Posterior cingulate gyrus (tissue), 11 donors: ENCODE results near the gene PRR18.

Experiments used
- DNase-seq, 10 donors: peaks; one replicate each; pipeline versions ENCODE4 v3.0.0 to v3.0.0-alpha.2; 2020 to 2021; ENCODE audit warnings: mixed read lengths in 3 of 10
- intact Hi-C: fragments of 100-400 bp; cut with DNase I; formaldehyde crosslinking; loops from one replicate; pipeline ENCODE4 v1.15.1; 2023

The PRR18 gene

DNA sequence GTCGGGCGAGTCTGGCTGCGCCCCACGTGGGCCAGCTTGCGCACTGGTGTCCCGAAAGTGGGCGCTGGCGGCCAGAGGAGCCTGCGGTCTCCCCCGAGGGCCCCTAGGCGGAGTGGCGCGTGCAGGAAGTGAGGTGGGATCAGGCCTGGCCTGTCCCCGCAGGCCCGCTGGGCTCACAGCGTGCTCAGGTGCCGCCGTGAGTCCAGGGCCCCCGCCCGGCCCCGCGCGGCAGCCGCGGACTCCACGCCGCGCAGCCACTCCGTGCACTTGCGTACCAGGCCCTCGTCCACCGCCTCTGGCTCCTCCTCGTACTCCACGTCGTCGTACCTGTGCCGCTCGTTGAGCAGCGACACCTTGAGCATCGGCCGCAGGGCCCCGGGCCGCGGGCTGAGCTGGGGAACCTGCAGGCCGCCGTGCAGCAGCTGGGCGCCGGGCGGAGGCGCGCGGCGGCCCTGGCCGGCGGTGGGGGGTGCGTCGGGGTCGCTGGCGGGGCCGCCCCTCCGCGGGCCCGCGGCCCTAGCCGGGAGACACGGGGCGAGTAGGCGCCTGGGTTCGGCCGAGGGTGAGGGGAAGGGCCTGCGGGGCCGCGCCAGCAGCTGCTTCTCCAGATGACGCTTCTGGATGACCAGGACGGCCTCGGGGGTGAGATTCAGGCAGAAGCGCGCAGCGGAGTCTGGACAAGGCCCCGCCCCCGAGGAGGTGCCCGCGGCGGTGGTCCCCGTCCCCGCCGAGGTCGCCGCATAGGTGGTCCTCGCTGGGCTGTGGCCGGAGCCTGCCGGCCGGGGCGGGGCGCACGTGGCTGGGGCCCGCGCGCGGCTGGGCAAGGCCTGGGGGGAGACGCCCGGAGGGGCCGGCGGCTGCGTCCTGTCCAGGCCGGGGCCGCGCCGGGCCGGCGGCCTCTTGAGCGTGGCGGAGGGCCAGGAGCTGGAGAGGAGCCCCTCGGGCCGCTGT is 835 bp downstream of the PRR18 start:
- peak in 5 of 10 donors; percentile 28 to 93 (median 72) for DNase-seq

DNA sequence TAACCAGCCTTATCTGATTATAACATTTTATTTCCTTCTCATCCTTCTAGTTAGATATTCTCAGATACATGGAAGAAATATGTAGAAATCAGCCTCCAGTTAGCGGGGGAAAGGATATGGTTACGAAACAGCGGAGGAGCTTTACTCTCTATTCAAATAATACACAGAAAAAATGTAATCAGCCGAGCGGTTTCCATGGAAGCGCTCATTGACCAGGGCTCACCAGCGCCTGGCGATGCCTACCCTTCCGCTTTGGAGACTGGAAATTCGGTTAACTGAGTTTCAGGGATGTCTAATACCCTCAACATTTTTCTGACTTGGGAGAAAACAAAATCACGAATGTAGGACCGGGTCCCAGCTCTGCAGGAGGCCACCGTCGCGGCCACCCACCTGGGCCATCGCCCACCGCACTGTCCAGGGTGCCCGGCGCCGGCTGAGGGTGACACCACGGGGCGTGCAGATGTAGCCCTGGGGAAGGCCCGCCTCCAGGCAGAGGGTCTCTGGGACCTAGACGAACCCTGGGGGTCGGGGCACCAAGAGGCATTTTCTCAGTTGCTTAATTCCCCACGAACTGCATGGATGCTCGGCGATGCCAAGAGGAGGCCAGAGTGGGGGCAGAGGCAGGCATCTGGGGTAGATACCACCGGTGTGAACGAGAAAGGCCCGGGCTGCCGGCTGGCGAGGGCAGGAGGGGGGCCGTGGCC is 1.7 kb downstream of the PRR18 start:
- intact Hi-C loops: no loop called here
- DNase-seq: peak in 2 of 10 donors; percentile 77 to 79

More for the DNA sequence above, 835 bp downstream of the PRR18 start:
- intact Hi-C loops: loop anchor here (2.0 kb wide), 3 partner anchors 31 to 93 kb away; partner anchors contain the start of gene MPC1

DNA sequence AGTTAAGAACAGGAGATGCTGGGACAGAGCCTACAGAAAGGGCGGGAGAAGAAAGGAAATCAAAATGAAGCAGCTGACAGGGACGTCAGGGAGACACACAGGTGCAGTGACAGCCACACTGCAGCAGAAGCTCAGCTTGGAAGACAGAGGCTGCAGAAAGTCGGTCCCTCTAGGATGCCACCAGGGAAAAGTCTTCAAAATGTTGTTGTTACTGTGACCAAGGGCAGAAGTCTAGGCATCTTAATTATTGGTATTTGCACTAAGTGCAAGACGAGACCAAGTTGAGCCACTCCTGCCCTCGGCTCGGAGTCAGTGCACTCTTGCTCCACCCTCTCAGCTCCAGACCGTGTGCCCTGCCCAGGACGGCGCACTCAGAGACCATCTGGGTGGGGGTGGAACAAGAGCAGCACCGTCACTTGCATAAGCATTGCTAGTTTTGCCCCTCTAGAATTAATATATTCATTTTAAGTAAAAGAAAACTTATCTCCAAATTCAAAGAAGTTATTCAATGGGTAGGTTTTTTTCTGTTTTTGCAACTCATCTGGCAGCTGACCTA is 2.6 kb downstream of the PRR18 start:
- DNase-seq: peak in 6 of 10 donors; percentile 33 to 86 (median 70)
- intact Hi-C loops: no loop called here

DNA sequence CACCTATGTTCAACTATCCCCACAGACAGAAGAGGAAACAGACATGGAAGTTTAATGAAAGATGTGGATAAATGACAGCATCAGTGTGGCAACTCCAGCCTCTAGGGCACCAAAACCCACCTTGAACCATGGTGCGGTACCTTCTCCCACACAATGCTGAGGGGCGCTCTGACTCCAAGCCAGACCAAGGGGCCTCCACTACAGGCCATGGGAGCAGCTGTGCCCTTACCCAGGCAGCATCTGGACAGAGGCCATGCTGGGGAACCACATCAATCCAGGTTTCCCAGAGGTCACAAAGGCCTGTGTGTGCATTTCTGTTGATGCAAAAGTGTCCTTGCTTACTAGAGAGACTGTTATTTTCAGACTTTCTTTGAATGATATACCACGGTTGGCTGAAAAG is 4.1 kb downstream of the PRR18 start:
- DNase-seq: peak in 1 of 10 donors; percentile 81
- intact Hi-C loops: no loop called here

DNA sequence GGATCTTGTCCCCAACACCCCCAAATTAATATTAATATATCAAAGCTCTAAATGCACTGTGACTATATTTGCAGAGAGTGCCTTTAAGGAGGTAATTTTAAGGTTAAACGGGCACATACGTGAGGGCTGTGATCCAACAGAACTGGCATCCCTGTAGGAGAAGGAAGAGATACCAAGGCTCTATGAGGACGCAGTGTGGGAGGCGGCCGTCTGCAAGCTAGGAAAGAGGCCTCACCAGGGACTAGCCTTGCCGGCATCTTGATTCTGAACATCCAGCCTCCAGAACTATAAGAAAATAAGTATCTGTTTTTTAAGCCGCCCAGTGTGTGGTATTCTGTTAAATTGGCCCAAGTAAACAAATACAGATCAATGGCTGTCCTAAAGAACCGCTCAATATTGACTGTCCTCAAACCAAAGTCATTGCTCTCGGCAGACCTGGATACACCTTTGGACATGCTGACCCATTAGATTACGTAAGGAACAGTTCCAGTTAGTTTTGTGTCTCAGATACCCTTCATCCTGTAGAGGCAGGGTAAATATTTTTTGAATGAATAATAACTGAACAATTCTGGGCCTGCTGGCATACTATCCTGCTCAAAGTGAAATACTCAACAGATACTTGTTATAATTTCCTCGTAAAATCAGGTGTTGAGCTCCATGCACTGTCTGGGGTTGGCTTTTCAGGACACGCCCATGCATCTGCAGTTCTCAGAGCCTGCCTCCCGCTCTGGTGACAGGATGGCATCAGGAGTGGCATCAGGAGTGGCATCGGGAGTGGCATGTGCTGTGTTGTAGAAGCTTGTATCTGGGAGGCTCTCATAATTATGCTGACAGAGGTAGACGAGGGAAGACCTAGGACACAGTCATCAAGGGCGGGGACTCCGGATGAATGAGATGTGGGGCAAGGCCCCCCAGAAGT is 6.3 kb downstream of the PRR18 start:
- no peak for DNase-seq
- intact Hi-C loops: no loop called here

DNA sequence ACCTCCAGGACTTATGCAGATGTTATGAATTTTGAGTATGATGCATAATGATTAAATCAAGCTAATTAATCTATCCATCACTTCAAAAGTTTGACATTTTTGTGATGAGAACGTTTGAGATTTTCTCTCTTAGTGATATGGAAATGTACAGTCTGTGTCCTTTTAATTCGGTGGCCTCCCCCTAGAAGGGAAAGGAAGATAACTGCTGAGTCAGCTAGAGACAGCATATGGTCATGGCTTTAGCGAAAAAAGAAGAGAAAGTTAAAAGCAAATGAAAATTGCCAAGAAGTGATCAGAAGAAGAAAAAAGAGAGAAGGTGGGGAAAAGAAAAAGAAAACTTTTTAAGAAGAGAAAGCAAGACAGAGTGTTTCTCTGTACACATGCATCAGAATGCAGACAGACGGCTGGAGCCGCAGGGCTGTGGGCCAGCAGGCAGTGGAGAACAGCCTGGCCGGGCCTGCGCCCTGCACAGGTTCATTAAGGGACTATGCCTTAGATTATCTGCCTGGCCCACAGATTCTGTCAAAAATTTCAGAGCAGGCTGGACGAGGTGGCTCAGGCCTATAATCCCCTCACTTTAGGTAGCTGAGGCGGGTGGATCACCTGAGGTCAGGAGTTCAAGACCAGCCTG is 7.7 kb downstream of the PRR18 start:
- DNase-seq: peak in 3 of 10 donors; percentile 46 to 81 (median 79)
- intact Hi-C loops: no loop called here

DNA sequence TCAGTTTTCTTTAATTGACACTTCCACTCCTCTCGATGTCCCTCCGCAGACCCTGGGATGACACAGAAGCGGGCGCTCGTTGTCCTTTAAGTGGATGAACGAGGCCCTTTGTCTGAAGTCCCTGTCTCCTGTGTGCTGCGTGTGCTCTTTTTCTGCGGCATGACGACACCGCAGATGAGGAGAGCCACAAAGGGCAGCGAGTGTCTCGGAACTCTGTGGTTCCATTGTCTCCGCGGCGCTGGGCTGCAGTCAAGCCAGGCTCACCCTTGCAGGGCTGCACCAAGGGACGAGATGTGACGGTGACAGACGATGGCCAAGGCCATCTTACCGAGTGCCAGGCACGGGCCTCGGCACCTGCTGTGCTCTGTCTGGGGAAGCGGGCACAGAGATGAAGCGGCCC is 10.6 kb downstream of the PRR18 start:
- intact Hi-C loops: no loop called here
- peak; percentile 74 to 98 (median 88) for DNase-seq

DNA sequence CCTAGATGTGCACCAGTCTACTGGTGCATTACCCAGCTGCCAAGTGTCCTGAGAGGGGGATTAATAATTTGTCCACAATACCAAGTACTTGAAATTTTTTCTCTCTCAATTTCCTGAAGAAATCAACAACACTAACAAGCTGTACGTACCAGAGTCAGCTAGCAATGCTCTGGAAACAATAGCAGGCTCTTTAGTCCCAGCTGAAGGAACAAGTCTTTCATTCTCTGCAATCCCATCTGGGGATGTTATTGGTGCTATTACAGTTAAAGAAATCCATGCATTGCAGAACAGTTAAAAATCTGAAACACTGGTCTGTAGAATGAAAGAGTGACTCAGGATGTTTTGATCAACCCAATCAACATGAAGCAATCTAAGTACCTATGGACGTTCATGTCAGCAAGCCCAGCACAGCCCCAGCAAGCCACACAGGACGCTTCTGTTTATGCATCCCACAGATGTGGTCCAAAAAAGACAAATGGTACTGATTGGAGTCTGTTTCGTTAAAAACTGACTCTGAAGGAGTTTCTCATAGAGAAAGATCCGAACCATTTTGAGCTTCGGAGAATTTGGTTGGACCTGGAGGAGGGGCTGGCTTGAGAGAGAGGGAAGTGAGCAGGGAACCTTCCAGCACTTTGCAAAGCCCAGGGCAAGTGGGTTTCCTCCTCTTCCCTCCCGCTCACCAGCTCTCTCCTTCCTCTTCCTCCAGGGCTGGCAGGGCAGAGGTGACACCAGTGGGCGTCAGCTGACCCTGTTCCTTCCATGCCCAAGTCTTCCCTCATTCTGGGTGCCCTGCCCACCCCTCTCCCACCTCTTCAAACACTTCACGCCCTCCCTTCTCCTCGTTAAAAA is 11.9 kb downstream of the PRR18 start:
- intact Hi-C loops: no loop called here
- peak in 3 of 10 donors; percentile 54 to 84 (median 54) for DNase-seq

DNA sequence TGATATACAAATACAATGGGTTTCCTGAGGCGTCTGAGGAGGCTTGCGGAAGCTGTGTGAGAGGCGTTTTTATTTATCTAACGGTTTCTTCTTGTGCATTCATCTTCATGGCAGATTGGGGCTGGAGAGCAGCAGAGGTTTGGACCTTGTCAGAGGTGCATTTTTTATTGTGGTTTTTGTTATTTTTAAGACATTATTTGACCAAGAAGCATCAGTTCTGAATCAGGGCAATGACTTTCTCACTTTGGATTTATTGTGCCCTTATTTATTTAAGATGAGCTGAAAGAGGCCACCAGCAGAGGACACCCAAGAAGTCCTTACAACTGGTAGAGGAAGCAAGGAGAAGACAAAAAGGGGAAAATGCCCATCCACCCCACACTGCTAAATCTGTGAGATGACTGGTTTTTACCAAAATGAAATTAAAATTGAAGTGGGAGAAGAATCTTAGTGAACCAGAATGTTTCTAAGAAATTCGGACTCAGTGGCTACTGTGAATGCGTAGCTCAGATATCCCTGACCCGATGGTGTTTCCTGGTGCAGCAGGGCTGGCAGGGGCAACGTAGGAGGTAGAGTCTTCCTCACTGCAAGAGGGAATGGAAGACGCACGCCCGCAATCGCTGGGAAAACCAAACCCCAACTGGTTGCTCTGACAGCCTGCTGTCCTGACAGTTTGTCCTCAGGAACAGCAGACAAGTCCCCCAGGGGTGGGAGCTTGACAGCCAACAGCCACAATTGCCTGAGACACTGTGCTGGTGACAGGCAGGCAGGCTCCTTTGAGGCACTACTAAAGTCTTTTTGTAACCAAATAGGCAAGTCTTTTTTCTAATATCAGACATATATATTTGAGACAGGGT is 14.2 kb downstream of the PRR18 start:
- peak in 2 of 10 donors; percentile 47 to 75 for DNase-seq
- intact Hi-C loops: no loop called here

DNA sequence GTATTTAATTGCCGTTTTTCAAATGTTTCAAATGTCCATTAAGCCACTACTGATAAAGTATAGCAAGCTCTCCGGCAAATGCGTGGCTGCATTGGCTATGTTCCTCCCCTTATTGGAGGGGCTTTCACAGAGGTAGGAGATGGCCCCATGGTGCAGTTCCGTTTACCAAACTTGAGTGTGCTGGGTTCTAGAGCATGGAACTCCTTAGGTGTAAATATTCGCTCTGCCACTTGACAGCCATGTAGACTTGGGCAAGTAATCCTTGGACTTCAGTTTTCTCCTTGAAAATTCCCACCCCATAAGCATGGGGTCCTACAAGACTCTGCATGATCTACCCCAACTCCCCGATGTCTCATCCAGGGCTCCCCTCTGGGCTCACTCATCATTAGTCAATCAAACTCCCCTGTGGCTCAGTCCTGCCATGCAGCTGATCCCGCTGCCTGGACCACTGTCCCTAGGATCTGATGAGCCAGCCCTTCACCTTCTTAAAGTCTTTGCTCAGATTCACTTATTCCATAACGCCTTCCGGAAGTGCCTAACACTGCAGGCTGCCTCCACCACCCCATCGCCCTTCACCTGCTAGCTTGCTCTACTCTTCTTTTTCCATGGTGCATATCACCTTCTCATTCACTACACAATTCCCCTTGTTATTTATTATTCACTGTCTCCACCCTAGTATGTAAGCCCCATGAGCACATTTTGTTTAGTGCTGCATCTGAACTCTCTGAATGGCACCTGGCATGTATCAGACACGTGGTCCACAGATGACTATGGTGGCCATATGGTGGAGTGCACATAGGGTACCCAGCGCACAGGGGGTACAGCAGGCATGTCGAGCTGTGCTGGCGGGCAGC is 18.8 kb downstream of the PRR18 start:
- intact Hi-C loops: no loop called here
- DNase-seq: peak in 1 of 10 donors; percentile 32

DNA sequence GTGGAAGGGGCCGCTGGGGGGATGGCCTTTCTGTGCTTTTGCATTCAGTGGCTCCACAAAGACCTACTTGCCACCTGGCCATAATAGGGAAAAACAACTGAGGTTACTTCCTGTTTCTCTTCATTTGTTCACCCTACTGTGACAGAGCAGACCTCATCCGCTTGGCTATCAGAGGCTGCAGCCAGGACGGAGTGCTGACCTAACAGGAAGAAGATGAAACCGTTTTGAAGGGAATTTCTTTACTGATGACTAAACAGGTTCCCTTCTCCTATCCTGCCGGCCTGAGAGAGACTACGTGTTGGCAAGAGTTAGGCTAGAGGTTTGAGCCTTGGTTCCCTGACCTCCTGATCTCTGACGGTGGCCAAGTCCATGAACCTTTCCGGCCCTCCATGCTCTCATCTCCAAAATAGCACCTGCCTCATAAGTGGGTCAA is 21.3 kb downstream of the PRR18 start:
- intact Hi-C loops: no loop called here
- DNase-seq: no peak

DNA sequence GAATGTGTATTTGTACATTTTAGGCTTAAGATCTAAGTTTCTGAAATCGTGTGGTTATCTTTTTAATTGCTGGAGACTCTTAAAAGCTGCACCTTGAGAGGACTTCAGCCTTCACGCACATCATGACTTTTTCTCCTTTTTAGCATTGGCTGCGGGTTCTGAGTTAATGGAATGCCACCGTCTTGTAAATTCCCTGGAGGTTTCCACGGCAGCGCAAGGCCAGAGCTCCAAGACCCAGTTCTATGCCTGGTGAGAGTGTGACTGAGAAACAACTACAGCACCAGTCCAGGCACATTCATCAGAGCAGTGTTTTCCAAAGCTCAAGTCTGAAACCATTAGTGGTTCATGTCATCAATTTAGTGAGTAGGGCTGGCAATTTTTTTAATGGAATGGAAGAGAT is 23.0 kb downstream of the PRR18 start:
- no peak for DNase-seq
- intact Hi-C loops: no loop called here

DNA sequence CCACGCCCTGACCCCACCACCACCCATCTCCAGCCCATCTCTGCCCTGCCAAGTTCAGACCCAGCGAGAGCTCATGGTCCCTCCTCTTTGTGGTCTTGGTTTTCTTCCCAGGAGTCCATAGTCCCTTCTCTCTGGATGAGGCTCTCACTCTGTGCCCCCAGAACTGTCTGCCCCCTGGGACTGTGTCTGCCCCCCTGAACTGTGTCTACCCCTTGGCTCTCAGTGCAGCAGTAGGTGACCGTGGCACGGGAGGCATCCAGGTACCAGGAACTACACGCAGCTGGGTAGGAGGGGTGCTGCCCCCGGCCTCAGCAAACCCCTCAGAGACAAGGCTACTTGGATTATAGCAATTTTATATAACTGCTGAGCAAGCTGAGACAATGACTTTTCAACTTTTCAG is 23.6 kb downstream of the PRR18 start:
- DNase-seq: no peak

DNA sequence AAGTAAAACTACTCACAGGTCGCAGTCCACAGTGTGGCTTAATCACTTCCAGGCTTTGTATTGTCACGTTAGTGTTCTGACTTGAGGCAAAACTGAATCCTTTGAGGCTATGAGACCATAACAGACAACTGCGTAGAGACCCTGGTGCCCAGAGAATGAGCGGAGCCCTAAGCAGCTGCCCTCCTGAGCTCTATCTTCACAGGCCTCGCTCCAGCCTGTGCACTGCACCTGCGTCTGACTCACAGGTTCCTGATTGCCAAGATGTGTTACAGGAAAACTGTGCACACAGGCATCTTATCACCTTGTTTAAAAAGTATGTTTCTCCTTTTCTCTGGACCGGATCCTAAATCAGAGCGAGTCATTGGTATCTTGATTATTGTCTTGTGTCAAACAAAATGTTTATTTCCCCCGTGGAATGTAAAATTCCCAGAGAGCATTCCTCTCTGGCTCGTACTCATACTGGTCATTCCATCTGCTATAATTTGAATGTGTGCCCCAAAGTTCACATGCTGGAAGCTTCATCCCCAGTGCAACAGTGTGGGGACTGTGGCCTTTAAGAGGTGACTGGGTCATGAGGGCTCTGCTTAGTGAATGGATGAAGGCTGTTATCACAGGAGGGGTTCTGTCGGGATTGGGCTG is 25.7 kb downstream of the PRR18 start:
- DNase-seq: no peak

More for the DNA sequence above, 23.6 kb downstream of the PRR18 start:
- intact Hi-C loops: no loop called here

DNA sequence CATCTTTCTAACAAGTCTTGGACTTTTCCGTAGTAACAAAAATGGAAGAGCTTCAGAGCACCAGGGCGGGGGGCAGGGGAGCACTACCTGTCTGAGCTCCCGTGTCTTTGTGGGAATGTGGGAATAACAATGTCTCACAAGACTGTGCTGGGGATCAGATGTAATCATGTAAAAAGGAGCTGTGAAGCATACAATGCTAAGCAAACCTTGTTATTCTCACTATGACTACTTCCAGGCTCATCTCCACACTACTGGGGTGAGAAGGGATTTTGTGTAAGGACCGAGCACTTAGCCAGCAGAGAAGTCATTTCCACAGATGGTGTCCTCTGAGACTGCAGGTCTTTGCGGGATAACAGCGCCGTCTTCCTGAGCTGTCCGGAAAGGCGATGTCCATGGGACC is 27.1 kb downstream of the PRR18 start:
- intact Hi-C loops: no loop called here
- DNase-seq: no peak

More for the DNA sequence above, 25.7 kb downstream of the PRR18 start:
- intact Hi-C loops: no loop called here

DNA sequence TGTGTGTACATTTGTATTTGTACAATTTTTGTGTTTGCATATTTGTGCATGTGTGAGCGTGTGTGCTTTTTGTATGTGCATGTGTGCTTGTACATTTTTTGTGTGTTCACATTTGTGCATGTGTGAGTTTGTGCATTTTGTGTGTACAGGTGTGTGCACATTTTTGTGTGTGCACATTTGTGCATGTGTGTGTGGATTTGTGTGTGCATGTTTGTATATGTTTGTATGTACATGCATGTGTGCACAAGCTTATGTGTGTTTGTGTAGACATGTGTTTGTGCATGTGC is 28.9 kb downstream of the PRR18 start:
- DNase-seq: no peak
- intact Hi-C loops: loop anchor here (5.0 kb wide), 2 partner anchors 103 to 122 kb away; partner anchors contain the start of gene MPC1
